Hippocampal formation (tissue), 2 donors: Measurements from ENCODE around the gene CYB5A.

Experiments
- DNase-seq, 2 donors: peaks; one replicate each; lab custom pipeline; 2025; lab: John Stamatoyannopoulos, UW

The CYB5A gene

DNA sequence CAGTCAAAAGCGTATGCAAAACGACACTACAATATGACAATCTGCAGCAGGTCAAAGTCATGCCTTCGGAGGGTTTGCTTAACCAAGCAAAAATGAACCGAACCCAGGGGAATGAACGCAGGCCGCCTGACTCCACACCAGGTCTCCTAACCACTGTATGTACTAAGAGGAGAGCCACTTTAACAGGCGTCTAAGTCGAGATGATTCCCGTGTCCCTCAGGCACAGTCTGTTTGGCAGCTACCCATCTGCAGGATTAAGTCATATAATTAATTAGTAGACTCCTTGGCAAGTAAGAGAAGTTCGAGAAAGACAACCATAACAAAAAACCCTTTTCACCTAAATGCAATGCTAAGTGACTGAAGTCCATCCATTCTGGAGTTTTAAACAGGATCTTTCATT lies 15.2 kb downstream of the CYB5A start:
- DNase-seq, result no peak

DNA sequence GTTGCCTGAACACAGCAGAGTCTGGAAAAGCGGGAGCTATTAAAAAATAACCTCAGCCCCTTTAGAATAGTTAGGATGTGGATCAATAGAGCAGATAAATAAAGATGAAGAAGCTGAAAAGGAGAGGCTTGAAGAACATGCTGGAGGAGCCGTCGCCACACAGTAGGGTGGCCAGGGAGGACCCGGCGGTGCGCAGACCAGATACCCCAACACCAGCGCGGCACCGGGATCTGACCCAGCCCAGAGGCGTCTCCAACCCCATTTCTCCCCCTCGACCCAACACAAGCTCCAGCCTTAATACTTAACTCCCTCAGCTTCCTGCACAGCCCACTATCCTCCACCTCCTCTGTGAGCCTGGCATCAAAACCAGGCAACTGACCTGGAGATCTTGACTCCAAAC lies 16.0 kb downstream of the CYB5A start:
- no peak for DNase-seq

DNA sequence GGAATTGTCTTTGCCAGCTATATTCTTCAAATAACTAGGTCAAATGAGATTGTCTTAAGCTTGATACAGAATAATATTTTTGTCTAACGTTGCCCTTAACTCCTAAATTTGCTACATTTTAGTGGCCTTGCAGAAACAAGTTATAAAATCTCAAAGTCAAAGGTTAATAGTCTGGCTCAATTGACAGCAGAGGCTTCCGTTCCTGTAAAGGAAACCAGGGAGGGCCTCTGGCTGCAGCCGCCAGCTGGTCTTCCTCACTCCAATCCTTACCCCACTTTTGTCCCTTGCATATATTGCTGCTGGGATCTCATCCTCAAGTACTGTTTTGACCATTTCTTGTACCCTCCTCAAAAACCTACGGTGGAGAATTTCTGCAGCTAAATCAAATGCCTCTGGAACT lies 17.1 kb downstream of the CYB5A start:
- DNase-seq, result no peak

DNA sequence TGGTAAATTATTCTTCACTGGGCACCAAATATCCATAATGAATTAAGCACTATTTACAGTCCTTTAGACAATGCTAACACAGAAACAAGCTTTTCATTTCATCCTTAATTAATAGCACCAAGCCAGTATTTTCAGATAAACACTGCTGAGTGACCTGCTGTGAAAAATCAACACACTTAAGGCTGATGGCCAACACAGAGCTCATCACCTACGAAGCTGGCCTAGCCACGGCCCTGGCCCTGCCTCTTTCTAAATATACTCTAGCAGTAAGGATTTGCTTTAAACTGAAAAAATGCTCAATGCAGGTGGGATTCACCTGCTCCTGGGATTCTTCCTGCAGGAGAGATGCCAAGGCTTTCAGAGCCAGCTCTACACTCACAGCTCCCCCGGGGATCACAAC lies 18.4 kb downstream of the CYB5A start:
- DNase-seq, result no peak

DNA sequence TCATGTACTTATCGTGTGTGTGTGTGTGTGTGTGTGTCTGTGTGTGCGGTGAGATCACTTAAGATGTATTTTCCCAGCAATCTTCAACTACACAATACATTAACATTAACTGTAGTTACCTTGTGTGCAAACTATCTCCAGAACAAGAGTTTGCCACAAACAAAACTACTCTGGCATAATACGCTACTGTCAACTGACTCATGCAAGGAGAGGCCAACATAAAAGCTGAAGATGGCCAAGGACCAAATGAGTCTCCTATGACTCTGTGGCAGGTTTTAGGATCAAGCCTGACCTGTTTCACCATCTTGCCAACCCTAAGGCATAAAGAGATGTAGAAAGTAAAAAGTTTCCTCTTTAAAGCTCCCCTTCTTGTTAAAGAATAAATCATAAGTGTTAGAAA lies 20.1 kb downstream of the CYB5A start:
- DNase-seq, result no peak

DNA sequence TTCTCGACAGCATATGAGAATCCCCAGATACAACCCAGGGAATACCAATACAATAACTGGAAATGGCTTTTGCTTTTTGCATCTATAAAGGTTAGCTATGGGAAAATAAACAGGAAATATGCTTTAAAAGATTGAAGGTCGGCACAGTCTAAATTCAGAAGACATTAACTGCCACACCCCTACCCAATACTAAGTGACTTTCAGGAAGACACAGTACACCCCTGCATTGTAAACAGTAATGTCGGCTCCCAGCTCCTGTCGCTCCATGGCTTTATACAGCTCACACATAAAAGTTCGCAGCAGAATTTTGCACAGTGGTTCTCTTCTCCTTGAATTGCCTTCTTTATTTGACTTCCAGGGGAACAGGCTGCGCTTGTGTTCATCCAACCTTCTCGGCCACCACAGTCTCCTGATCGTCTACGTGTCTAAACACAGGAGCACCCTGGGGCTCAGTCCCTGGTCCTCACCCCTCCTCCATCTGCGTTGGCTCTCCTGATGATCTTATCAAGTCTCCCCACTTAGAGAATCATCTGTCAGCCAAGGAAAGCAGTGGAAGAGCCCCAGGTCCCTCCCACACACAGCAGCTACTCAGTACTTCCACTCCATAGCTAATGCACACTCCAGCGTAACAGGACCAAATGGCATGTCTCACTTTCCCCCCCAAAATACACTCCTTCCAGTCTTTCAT lies 22.7 kb downstream of the CYB5A start:
- DNase-seq, result no peak

DNA sequence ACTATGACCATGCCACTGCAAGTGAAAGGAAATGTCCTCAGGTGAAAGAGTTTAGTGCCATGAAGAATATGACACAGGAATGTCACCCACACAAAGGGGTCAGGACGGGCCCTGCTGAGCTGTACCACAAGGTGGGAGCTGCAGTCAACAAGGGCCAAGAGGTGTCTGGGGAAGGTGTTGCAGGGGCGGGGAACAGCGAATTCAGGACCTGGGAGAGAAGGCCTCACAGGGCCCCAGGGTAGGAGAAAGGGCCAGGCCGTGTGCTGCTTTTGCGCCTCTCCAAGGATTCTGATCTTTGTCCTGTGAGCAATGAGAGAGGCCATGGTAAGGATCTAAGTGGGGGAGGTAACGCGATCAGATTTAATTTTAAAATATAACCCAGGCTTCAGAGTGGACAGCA lies 23.6 kb downstream of the CYB5A start:
- no peak for DNase-seq

DNA sequence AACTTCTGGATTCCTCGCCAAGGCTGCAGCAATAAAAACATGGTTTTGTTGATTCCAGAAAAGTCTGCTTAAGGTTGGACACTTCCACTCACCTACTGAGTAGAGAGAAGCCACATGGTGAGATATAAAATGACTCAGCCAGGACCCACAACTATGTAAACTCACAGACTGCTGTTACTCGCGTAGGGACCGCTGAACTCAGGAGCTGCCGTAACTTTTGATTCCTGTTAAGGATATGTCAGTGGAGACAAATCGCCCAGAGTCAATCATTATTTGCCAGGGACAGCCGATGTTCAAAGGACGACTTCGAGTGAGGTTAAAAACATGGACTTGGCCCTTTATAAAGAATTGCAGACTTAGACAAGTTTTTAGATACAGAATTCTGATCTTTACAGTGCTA lies 25.6 kb downstream of the CYB5A start:
- no peak for DNase-seq

DNA sequence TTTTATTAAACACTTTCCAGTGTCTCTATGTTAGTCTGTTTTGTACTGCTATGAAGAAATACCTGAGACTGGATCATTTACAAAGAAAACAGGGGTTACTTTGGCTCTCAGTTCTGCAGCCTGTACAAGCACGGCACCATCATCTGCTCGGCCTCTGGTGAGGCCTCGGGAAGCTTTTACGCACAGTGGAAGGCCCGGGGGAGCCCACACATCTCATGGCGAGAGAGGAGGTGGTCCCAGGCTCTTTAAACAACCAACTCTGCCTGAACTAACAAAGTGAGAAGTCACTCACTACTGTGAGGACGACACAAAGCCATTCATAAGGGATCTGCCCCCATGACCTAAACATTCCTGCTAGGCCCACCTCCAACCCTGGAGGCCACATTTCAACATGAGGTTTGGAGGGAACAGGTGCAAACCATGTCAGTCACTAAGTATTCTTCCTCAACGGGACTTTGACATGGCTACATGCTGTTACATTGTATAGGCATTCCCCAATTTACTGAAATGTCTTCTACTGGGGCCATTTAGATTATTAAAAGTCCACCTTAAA lies 26.1 kb downstream of the CYB5A start:
- DNase-seq, result no peak

DNA sequence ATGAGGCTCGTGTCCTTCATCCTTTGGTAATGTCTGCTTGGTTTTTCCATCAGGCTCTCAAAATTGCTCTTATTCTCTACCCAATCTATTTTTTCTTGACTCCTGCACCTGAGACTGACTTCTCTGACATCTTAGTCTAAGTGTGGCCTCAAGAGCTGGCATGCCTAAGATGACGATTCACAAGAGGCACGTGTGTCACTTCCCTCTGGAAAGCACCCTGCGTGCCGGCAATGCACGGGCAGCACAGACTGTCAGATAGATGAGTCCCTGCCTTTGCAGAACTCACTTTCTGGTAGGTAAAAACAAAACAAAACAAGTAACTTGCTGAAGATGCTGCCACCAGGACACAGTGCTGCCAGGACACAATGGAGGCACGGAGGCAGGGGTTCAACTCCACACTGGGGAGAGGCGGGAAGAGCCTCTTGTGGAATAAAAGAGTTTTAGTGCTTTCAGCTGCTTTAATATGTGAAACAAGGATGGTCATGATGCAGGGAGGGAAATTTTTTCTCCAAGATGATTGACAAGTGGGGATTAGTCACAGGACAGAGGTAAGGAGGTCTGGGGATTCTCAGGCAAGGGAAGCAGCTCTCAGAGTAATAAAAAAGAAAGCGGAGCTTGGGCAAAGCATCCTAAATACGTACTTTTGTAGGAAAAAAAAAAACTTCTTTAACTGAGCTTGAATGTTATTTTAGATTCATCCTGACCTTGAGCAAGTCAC lies 27.3 kb downstream of the CYB5A start:
- DNase-seq, result no peak

DNA sequence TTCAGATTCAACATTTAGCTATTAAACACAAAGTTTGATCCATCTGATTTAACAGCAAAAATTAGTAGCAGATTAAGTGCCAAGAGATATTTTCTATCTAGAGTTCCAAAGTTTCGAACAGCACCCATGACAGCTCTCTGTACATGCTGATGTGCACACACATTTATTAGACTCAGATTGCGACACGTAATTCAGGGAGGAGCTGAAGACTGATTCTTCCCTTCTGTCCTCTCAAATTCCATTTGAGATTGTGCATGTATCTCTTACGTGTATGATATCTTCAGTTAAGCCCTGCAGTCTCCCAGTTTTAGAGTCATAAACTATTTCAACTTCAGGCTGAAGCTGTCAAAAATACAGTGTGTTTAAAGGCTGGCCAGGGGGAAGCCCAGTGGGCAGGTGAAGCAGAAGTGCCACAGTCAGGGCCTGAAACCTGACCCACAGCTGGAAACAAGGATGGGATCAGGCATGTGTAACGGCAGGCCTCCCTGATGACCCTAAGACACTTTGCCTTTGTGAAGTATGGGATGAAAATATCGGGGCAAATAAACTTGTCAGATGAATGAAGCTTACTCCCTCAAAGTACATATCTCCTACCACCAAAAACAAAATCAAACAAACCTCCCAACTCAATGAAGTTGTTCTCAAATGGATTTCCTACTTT lies 30.6 kb downstream of the CYB5A start:
- no peak for DNase-seq

DNA sequence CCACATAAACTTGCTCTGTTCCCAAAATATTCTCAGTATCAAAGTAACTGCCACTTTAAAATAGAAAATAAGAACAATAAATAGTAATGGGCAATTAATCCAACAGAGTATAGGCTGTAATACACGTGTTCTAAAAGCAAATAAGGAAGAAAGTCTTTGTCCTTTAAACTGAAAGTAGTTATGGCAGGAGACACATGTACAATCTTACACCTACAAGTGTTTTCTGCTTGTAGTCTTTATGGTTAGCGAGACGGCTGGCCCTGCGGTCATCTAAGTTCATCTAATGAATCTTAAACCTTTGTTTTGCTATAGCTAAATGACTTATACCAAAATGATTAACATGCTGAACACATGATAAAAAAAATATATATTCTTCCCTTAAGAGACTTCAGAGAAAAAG lies 32.4 kb downstream of the CYB5A start:
- DNase-seq, result no peak

DNA sequence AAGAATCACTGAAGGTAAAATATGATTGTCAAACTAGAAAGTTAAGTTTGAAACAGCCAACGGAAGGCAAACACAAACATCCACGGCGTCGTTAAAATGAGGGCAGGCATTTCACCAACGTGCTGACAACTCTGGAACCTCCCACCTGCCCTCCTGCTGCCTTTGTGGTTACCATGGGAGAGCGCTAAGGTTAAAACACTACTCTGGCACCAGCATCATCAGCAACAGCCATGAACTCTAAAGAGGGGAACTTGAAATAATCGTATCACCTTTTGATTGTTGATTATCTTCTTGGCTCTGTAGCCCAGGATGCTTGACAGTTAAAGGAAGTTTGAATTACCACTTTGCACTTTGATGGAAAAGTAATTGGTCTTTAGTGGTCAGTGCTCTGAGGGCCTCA lies 34.7 kb downstream of the CYB5A start:
- no peak for DNase-seq

DNA sequence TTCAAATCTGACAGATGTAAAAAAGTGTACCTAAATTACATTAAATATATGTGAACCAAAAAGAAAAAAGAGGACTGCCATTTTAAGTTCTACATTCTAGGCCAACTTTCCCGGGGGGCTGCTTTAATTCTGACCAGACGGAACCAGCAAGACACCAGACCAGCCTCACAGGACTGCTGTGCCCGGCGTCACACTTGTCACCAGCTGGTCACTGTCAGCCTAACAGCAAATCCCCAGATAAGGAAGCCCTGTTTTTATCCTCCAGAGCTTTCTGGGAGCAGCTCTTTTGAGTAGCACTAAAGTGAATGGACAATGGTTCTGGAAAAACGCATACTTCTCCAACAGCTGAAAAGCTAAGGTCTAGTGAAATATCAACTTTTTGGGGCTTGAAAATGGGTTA lies 35.6 kb downstream of the CYB5A start:
- no peak for DNase-seq

DNA sequence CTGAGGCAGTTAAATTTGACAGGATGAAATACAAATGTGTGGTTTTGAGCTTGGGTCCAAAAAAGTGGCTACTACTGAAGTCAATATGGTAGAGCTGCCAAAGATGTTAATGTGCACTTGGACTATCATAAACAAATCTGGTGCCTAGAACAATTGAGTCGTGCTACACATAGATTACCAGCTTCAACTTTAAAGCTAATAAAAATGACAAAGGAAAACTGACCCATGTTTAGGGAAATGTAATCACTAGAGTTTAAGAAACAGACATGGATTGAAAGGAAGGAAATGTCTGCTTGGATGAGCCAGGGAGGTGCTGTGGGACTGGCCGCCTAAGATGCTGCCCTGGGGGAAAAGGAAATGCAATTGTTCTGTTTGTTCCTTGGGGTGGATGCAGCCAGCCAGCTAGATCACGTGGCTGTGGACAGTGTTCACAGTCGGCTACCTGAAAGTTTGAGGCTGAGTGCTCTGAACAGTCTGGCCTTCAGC lies 36.6 kb downstream of the CYB5A start:
- DNase-seq, result no peak

DNA sequence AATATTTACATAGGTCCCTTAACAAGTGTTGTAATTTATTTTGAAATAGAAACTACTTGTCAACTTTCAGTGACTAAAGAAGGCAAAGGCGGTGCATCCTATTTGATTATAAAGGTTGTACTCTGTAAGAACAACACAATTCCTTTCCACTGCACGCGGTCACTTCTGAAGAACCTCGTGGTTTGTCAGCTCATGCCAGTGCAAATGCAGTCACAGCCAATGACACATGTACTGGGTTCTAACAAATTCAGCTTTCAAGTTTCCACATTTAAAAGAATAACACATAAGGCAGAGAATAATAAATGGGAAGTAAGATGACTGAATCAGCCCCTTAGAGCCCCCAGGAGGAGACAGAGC lies 39.7 kb downstream of the CYB5A start:
- no peak for DNase-seq

DNA sequence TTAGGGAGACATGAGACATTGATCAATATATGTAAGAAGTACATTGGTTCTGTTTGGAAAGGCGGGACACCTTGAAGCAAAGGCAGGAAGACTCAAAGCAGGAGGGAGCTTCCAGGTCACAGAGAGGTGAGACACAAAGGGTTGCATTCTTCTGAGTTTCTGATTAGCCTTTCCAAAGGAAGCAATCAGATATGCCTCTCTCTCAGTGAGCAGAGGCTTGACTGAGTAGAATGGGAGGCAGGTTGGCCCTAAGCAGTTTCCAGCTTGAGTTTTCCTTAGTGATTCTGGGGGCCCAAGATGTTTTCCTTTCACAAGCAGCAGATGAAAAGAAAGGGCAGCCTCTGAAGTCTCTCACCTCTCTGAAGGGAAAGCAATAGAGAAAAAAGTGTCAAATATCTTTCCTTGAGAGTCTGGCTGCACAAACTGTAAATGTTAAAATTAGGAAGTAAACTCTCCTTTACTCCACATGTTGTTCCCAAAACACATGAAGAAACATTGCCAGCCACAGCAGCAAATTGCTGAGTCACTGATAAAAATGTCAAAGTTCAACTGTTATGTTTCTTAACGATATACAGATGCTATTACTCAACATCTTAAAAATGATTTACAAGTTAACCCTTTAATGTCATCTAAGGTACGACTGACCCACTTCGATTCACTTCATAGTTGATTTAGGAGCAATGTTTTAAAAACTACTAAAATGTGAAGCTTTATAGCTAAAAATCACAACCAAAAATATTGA lies 40.3 kb downstream of the CYB5A start:
- DNase-seq, result no peak

DNA sequence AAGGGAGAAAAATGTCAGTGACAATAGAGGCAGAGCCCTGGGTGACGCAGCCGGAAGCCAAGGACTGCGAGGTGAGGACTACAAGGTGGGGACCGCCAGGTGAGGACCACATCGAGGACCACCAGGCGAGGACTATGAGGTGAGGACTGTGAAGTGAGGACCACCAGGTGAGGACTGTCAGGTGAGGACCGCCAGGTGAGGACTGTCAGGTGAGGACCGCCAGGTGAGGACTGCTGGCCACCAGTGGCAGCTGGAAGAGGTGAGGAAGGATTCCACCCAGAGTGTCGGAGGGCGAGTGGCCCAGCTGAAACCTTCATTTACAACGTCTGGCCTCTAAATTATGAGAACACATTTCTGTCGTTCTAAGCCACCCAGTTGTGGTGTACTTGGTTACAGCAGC lies 41.6 kb downstream of the CYB5A start:
- DNase-seq, result no peak

DNA sequence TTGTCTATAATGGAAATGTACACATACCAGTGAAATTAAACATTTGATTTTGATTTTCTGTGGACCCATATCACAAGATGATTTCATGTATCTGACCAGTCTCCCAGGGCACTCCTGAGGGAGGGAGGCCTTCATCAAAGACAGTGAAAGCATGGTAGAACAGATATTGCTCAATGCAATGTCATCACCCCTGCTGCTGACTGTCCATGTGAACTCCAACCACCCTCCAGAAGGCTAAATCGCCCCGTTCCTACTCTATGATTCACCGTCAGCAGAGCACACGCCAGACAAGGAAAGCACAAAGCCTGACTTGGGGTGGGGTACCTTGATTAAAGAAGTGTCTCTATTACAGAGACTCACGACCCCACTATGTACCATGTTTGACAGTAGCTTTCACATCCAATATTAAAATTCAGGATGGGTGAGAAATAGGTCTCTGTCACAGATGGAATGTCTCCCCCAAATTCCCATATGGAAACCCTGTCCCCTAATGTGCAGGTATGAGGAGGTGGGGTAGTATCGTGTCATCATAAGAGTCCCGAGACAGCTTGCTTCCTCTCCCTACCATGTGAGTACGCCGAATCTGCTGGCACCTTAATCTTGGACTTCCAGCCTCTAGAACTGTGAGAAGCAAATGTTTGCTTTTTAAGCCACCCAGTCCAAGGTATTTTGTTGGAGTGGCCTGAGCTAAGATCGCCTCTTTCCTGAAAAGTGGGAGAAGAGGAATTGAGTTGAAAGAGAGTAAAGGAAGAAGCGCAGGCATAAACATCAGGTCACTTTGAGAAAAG lies 42.4 kb downstream of the CYB5A start:
- no peak for DNase-seq

DNA sequence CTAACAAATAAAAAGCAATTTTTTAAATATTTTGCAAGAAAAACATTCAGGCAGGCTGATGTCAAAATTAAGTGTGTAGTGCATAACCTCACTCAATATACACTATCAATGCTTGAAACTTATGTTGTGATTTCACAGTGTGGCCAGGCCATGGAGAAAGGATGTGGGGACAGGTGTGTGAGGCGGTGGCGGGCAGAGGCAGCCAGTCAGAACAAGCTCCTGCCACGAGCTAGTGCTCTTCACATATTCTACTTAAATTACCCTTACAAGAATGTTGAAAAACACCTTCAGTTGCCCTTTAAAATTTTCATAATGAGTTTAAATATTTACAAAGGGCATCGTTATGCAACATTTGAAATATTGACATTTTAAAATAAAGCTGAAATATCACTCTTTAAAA lies 43.2 kb downstream of the CYB5A start:
- no peak for DNase-seq

DNA sequence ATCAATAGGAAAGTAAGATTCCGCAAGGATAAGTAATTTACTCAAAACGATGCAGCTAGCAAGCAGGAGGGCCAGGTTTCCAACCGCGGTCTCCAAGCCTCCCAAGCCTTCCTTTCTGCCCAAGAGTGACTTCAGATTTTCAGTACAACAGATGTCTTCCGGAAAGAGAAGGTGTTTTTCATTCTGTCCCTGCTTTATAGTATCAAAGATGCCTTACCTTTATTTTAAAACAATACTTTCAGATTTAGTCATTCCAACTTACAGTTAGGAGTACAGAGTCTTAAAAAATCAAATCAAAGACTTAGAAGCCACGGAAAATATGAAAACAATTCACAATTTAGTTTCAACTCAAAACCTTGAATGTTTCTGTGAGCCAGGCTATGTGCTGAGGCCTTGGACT lies 43.6 kb downstream of the CYB5A start:
- DNase-seq, result no peak

DNA sequence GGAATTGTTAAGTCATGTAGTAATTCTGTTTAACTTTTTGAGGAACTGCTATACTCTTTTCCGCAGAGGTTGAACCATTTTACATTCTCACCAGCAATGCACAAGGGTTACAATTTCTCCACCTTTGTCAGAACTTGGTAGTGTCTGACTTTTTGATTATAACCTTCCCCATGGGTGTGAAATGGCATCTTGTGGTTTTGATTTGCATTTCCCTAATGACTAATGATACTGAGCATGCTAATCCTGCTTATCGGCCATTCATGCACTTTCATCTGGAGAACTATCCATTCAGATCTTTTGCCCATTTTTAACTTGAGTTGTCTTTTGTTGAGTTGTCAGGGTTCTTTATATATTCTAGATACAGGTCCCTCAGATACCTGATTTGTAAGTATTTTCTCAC lies 47.2 kb downstream of the CYB5A start:
- no peak for DNase-seq
